K562 (cell line): Measurements from ENCODE around the gene GFI1B. TPM values are rescaled to one million over a fixed set of nuclear protein-coding genes. Genes with fewer than 3 reads are reported as not detected.

ENCODE experiments used
- ATAC-seq: fragments of 200-7000 bp; cut with Tn5 transposase; 3 replicates; pipeline ENCODE4 v1.9.1; 2020; ENCODE audit warnings: moderate library complexity
- BruUV-seq: library from RNA; stranded (reverse); fragments of 400-500 nt; replicated peaks from 2 replicates; lab custom pipeline; 2021; lab: Mats Ljungman, UMichigan
- CTCF ChIA-PET: fragments of 300-600 bp; formaldehyde crosslinking; extraction: SDS; loops from one replicate; lab custom pipeline; 2021; ENCODE audit warnings: low intra/inter-chr PET ratio; lab: Yijun Ruan, JAX
- POLR2A ChIA-PET: fragments of 300-600, 350-650 bp; sonication (Branson Sonifier 250); formaldehyde crosslinking; extraction: SDS; loops from one replicate; lab custom pipeline; 2021; ENCODE audit warnings: antibody characterized with exemption, inconsistent platforms; lab: Yijun Ruan, JAX
- DNase-seq, 4 experiments: peaks; one replicate each; pipeline versions ENCODE4 v3.0.0 to v3.0.0-alpha.2; 2011 to 2018; ENCODE audit warnings: low spot score in 3 of 4, mixed read lengths in 3 of 4; ENCODE audit errors: extremely low read depth in 1 of 4
- FAIRE-seq: peaks from 2 replicates; lab custom pipeline; 2011; peaks lifted over from hg19 to GRCh38; lab: Jason Lieb, UNC
- H2AFZ ChIP-seq: 2 replicates; pipeline ENCODE4 v1.6.0; 2011; ENCODE audit warnings: low read depth, low read length, control low read depth, inconsistent platforms
- H3K27ac ChIP-seq: fragments of 200-600 bp; 3 replicates; pipeline ENCODE4 v1.8.0; 2011; ENCODE audit warnings: low read depth, mild to moderate bottlenecking, control low read depth, inconsistent platforms, low read length, moderate library complexity, mixed read lengths; ENCODE audit errors: extremely low read depth
- H3K27me3 ChIP-seq, 2 experiments: fragments of 300-600 bp in 1 of 2; 2 replicates in 1 of 2; 3 replicates in 1 of 2; pipeline versions ENCODE4 v1.6.0 to v1.8.0; 2011; ENCODE audit warnings: inconsistent platforms in 2 of 2, low read length in 2 of 2, mild to moderate bottlenecking in 1 of 2, mixed read lengths in 1 of 2, moderate library complexity in 1 of 2; ENCODE audit not compliant: control insufficient read depth in 2 of 2, insufficient read depth in 2 of 2
- H3K36me3 ChIP-seq: fragments of 300-600 bp; 3 replicates; pipeline ENCODE4 v1.8.0; 2011; ENCODE audit warnings: mild to moderate bottlenecking, low read length, inconsistent platforms; ENCODE audit not compliant: control insufficient read depth, insufficient read depth
- H3K4me1 ChIP-seq, 2 experiments: fragments of 200-600 bp in 1 of 2; replicated peaks in 1 of 2; 2 replicates in 1 of 2; 3 replicates in 1 of 2; pipeline versions ENCODE4 v1.5.1 to v1.8.0; 2011; ENCODE audit warnings: inconsistent platforms in 2 of 2, low read length in 2 of 2, mild to moderate bottlenecking in 1 of 2, mixed read lengths in 1 of 2, moderate library complexity in 1 of 2; ENCODE audit not compliant: control insufficient read depth in 2 of 2, insufficient read depth in 2 of 2
- H3K4me2 ChIP-seq: 2 replicates; pipeline ENCODE4 v1.6.1; 2011; ENCODE audit warnings: low read length, control low read depth, inconsistent platforms, mixed read lengths; ENCODE audit not compliant: insufficient read depth
- H3K4me3 ChIP-seq: fragments of 200-600 bp; sonication (generic), shearing (Covaris generic); 2 replicates; pipeline ENCODE4 v1.5.1; 2016; ENCODE audit warnings: control low read depth, inconsistent platforms
- H3K79me2 ChIP-seq: fragments of 200-600 bp; 3 replicates; pipeline ENCODE4 v1.8.0; 2011; ENCODE audit warnings: low read length, inconsistent platforms; ENCODE audit not compliant: control insufficient read depth, insufficient read depth
- H3K9ac ChIP-seq, 2 experiments: 2 replicates each; pipeline versions ENCODE4 v1.6.0 to v1.6.1; 2011; ENCODE audit warnings: low read depth in 2 of 2, low read length in 2 of 2, control low read depth in 1 of 2, inconsistent platforms in 1 of 2, mild to moderate bottlenecking in 1 of 2, mixed read lengths in 1 of 2; ENCODE audit not compliant: insufficient read depth in 1 of 2
- H3K9me1 ChIP-seq: one replicate; pipeline ENCODE4 v1.6.0; 2011; ENCODE audit warnings: inconsistent platforms, mild to moderate bottlenecking, low read length, moderate library complexity; ENCODE audit not compliant: control insufficient read depth, insufficient read depth
- H3K9me3 ChIP-seq: replicated peaks from 2 replicates; pipeline ENCODE4 v1.5.1; 2011; ENCODE audit warnings: low read depth, low read length, inconsistent platforms; ENCODE audit not compliant: control insufficient read depth, insufficient read depth
- H4K20me1 ChIP-seq: replicated peaks from 2 replicates; pipeline ENCODE4 v1.6.1; 2011; ENCODE audit warnings: low read length, inconsistent platforms, mixed read lengths; ENCODE audit not compliant: control insufficient read depth, insufficient read depth
- BCOR ChIP-seq: fragments of 450-650 bp; IDR thresholded peaks from 2 replicates; pipeline ENCODE4 v1.6.1; 2016
- CBFA2T2 ChIP-seq: fragments of 450-650 bp; conservative IDR thresholded peaks from 2 replicates; pipeline ENCODE4 v1.6.1; 2017; ENCODE audit warnings: mild to moderate bottlenecking
- CBX1 ChIP-seq: sonication (generic); IDR thresholded peaks from 2 replicates; pipeline ENCODE4 v1.6.1; 2016; ENCODE audit warnings: antibody characterized with exemption, low read depth, mild to moderate bottlenecking
- HDAC2 ChIP-seq: fragments of 450-650 bp; IDR thresholded peaks from 2 replicates; pipeline ENCODE4 v1.6.1; 2016; ENCODE audit warnings: mild to moderate bottlenecking
- ILK ChIP-seq: fragments of 450-650 bp; IDR thresholded peaks from 2 replicates; pipeline ENCODE4 v1.6.1; 2016; ENCODE audit warnings: missing genetic modification characterization, low read depth, mild to moderate bottlenecking, missing compliant biosample characterization, moderate library complexity, borderline replicate concordance
- RBM25 ChIP-seq: fragments of 200-400 bp; formaldehyde crosslinking; IDR thresholded peaks from 2 replicates; pipeline ENCODE4 v1.6.1; 2018; ENCODE audit warnings: low read length, low read depth, moderate library complexity; ENCODE audit not compliant: severe bottlenecking
- SMARCA5 ChIP-seq: fragments of 450-650 bp; IDR thresholded peaks from 2 replicates; pipeline ENCODE4 v1.6.1; 2016
- ZBTB33 ChIP-seq: sonication (generic); formaldehyde crosslinking; IDR thresholded peaks from 2 replicates; pipeline ENCODE4 v1.8.1; 2023; ENCODE audit warnings: mild to moderate bottlenecking, missing genetic modification reagents
- ZFP36 ChIP-seq: fragments of 150-350 bp; IDR thresholded peaks from 2 replicates; pipeline ENCODE4 v1.6.1; 2018; ENCODE audit warnings: low read length, low read depth; ENCODE audit not compliant: partially characterized antibody
- ZNF740 ChIP-seq, 3 experiments: fragments of 200-800 bp in 1 of 3; sonication (Bioruptor generic) in 1 of 3; sonication (generic) in 1 of 3; formaldehyde crosslinking in 1 of 3; IDR thresholded peaks; 2 replicates each; pipeline versions ENCODE4 v1.6.1 to v1.8.0; 2016 to 2022; ENCODE audit warnings: mild to moderate bottlenecking in 2 of 3, missing compliant biosample characterization in 2 of 3, missing genetic modification characterization in 2 of 3, missing genetic modification reagents in 1 of 3
- ZNF766 ChIP-seq: fragments of 200-800 bp; sonication (Bioruptor generic); conservative IDR thresholded peaks from 2 replicates; pipeline ENCODE4 v1.6.1; 2016; ENCODE audit warnings: missing genetic modification characterization, missing compliant biosample characterization
- WGBS: fragments of 100-300 bp; shearing (Covaris generic); methylation state at CpG from one replicate; pipeline ENCODE4 v1.1.6; 2016; ENCODE audit warnings: low coverage, mixed read lengths; ENCODE audit not compliant: insufficient coverage; ENCODE audit errors: missing lambda C conversion rate; 5-methylcytosine and 5-hydroxymethylcytosine counted together
- in situ Hi-C: fragments of 300-500 bp; cut with MboI; formaldehyde crosslinking; loops from 4 replicates; pipeline ENCODE4 v1.15.0; 2018; ENCODE audit warnings: inconsistent platforms, mixed read lengths
- intact Hi-C: fragments of 100-400 bp; cut with micrococcal nuclease; formaldehyde crosslinking; loops from 2 replicates; pipeline ENCODE4 v1.14.2; 2022
- polyA plus RNA-seq, 8 experiments: library from polyadenylated mRNA; depleted of rRNA in 4 of 8; stranded (reverse) in 5 of 8; unstranded in 3 of 8; fragments of >200 nt; fragmentation: Nextera tagmentation in 2 of 8; fragmentation: Illumina TruSeq in 1 of 8; extraction: Ambion mirVana in 2 of 8; extraction: Trizol in 1 of 8; gene quantifications; 2 replicates each; pipeline versions ENCODE4 v1.2.1 to v1.2.3, GENCODE V29; 2011 to 2014; ENCODE audit warnings: inconsistent platforms in 1 of 8, missing spikeins in 1 of 8
- total RNA-seq, 7 experiments: library from RNA; depleted of rRNA in 6 of 7; stranded (reverse); fragments of >200 nt in 6 of 7; fragmentation: Illumina TruSeq in 2 of 7; extraction: Trizol in 2 of 7; gene quantifications; 2 replicates each; pipeline versions ENCODE4 v1.2.1 to v1.2.3, GENCODE V29; 2011 to 2021; ENCODE audit warnings: low replicate concordance in 1 of 7

The GFI1B gene
- total and polyA plus RNA-seq, 9 of the 15 experiments (the other 6 are each of a cell fraction or from before 2014, with no cell fraction given), result 8.0 to 75.7 (median 34.5) TPM

GRCh38 chr9:132985489-132985888, 7.0 kb downstream of the GFI1B start:
- H3K9me3 ChIP-seq, result no peaks in the 10 kb centered on the region
- H3K4me1 ChIP-seq, result peaks cover 43 to 78% of the 10 kb centered on the region in 2 experiments
- peak overlapping the region; percentile 65 for H3K4me2 ChIP-seq
- no TSS peak for BruUV-seq
- peaks cover 63% of the 10 kb centered on the region for H3K36me3 ChIP-seq
- no peak overlapping the region for H3K4me3 ChIP-seq
- WGBS, result 49% methylated on average over 4 of the region's 8 CpGs
- ChIA-PET CTCF (no interaction called here), POLR2A (interaction anchor here (0.6 to 2.2 kb wide), 4 partner anchors 8 to 37 kb away, joined by 3 to 12 read pairs (median 6); no protein-coding TSS in a partner anchor)
- H3K27ac ChIP-seq, result peak overlapping the region; percentile 44; the same call in 2 of the 3 replicates
- no peak for ATAC-seq
- intact Hi-C loops (loop anchor here (2.0 kb wide), 1 partner anchor 19 kb away; no protein-coding TSS in a partner anchor), in situ Hi-C loops (no loop called here)
- H3K9me1 ChIP-seq, result peaks cover 4% of the 10 kb centered on the region
- no peak for DNase-seq
- TF ChIP-seq ZNF740 (CRISPR knock-in tag; IDR thresholded peaks at IDR 0.05) (peak; percentile 5; the same call in 1 of the 2 replicates), ZNF740 (tag; IDR thresholded peaks at IDR 0.05) (no peak), SMARCA5 (0 out of 2 replicates have a peak, but pooled peaks have one; percentile 43), BCOR (peak; percentile 77), CBX1 (no peak), ZFP36 (peak; percentile 83), ILK (tag) (no peak), ZNF766 (CRISPR knock-in tag) (no peak), HDAC2 (peak; percentile 35; the same call in 1 of the 2 replicates), ZBTB33 (CRISPR knock-in tag) (peak; percentile 96), CBFA2T2 (no peak), RBM25 (peak; percentile 75)
- H3K79me2 ChIP-seq, result peaks cover 66% of the 10 kb centered on the region
- FAIRE-seq, result no peak
- H2AFZ ChIP-seq, result no peak overlapping the region
- no peaks in the 10 kb centered on the region for H4K20me1 ChIP-seq
- no peaks in the 10 kb centered on the region for H3K27me3 ChIP-seq
- H3K9ac ChIP-seq, result peak overlapping the region; percentile 20 to 41; a peak in 3 of 4 replicates
